Measurements from ENCODE around the gene ANKRD42.

Gene ANKRD42

DNA sequence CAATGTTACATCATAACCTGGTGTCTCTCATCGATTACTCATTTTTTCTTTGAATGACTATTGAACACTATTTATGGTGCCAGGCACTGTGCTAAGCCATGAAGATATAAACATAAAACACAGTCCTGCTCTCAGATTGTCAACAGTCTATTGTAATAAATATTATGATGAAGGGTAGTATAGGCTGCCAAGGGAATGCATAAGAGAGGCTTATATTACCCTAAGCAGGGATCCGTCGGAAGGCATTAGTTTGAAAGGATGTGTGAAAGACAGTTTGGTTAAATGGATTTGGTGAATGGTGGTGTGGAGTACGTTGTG lies 99.9 kb downstream of the ANKRD42 start:
- H3K9ac ChIP-seq (ENCODE audit: low read length), result no peak overlapping the region
- peaks cover 12% of the 10 kb centered on the region for H3K4me1 ChIP-seq (ENCODE audit: control insufficient read depth, insufficient read depth, low read length)
- H3K27me3 ChIP-seq (ENCODE audit: control insufficient read depth, insufficient read depth, low read length), result no peaks in the 10 kb centered on the region
- H3K9me3 ChIP-seq (ENCODE audit: control insufficient read depth, insufficient read depth, low read depth, low read length), result no peaks in the 10 kb centered on the region
- H3K4me3 ChIP-seq (ENCODE audit: low read depth, low read length), result no peak overlapping the region
- no peaks in the 10 kb centered on the region for H3K36me3 ChIP-seq (ENCODE audit: control insufficient read depth, insufficient read depth, low read length)
- no peak overlapping the region for H3K27ac ChIP-seq (ENCODE audit: low read depth, low read length)

DNA sequence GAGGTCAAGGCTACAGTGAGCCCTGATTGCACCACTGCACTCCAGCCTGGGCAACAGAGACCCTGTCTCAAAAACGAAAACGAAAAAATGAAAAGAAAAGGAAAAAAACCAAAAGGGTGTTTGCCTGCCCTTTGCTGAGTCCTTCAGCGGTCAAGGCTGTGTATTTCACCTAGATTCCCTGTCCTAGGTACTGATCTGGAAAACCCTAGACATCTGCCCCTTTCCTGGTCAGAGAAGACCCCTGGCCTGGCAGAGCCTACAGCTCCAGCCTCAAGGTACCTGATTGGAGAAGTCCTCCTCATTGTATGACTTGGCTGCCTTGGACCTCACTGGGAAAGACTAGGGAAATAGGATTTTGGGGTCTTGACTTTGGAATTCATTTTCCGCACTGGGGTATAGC lies 100.7 kb downstream of the ANKRD42 start:
- H3K36me3 ChIP-seq (ENCODE audit: control insufficient read depth, insufficient read depth, low read length), result no peaks in the 10 kb centered on the region
- no peak overlapping the region for H3K27ac ChIP-seq (ENCODE audit: low read depth, low read length)
- no peaks in the 10 kb centered on the region for H3K27me3 ChIP-seq (ENCODE audit: control insufficient read depth, insufficient read depth, low read length)
- H3K4me3 ChIP-seq (ENCODE audit: low read depth, low read length), result no peak overlapping the region
- H3K9ac ChIP-seq (ENCODE audit: low read length), result no peak overlapping the region
- H3K9me3 ChIP-seq (ENCODE audit: control insufficient read depth, insufficient read depth, low read depth, low read length), result no peaks in the 10 kb centered on the region
- peaks cover 12% of the 10 kb centered on the region for H3K4me1 ChIP-seq (ENCODE audit: control insufficient read depth, insufficient read depth, low read length)

All from HUES6 (cell line).